NCI-H2196 (cell line): ENCODE data around the gene PSMD8.
"Not testable (repeated sequence)": the region's sequence is repeated elsewhere in the genome, so short reads cannot be mapped to it uniquely, and the experiment has no call there.

ENCODE experiments used
- DNase-seq: peaks from one replicate; lab custom pipeline; 2025; ENCODE audit not compliant: unreplicated experiment; lab: John Stamatoyannopoulos, UW

The PSMD8 gene

GRCh38 chr19:38410407-38410806, 36.0 kb downstream of the PSMD8 start:
- not testable (repeated sequence) for DNase-seq

GRCh38 chr19:38411041-38411712, 36.8 kb downstream of the PSMD8 start:
- DNase-seq = no peak

GRCh38 chr19:38411898-38412297, 37.5 kb downstream of the PSMD8 start:
- DNase-seq = not testable (repeated sequence)

- DNase-seq = no peak
Measured at GRCh38 chr19:38412491-38412890, 38.1 kb downstream of the PSMD8 start.

GRCh38 chr19:38412961-38413360, 38.6 kb downstream of the PSMD8 start:
- no peak for DNase-seq

- DNase-seq = no peak
Measured at GRCh38 chr19:38413416-38413815, 39.0 kb downstream of the PSMD8 start.

DNA sequence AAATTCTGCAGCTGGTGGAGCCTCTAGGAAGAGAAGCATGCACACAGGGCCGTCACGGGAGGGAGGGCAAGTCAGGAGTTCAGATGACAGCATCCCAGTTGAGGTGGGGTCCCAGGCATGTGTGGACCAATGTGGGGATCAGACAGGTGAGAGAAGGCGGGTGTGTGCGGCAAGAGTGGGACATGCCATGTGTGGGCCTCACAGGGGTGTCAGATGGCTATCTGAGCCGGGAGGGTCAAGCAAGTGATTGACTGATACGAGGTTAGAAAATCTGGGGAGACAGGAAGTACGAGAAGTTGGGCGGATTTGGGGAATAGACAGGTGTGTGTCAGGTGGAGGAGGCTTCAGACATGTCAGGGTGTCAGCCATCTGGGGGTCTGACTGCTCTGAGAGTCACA, 42.8 kb downstream of the PSMD8 start:
- DNase-seq = no peak

GRCh38 chr19:38417544-38418506, 43.5 kb downstream of the PSMD8 start:
- no peak for DNase-seq

DNA sequence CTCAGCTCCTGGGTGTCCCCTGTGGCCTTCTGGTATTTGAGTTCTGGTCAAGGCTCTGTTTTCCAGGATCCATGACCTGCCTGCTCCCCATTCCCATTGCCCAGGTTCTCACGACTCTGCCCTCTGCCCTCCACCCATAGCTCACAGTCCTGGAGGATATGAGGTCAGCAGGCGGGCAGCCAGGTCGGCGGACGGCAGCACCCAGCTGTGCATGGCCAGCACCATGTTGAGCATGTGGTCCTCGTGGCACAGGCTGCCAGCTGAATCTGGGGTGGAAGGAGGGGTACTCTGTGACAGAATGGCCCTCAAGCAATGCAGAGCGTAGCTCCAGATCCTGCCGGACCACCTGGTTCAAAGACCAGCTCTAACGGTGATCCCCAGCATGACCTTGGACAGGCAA, 46.6 kb downstream of the PSMD8 start:
- no peak for DNase-seq

DNA sequence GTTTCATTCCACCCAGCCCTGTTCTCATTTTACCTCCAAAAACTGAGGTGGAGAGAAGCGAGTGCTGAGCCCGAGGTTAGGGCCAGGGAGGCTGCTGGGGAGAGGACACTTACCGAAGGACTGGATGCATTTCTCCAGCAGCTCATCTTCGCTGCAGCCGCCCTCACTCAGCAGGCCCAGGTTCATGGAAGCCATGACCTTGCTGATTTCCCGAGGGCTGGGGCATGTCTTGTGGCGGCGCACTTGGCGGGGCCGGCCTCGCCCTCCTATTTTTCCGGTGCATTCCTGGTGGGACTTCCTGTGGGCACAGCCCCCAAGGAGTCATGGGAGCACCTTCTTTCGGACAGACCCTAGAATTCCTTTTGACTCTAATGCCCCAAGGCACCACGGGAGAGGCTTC, 47.5 kb downstream of the PSMD8 start:
- DNase-seq = no peak

GRCh38 chr19:38422438-38422837, 48.1 kb downstream of the PSMD8 start:
- no peak for DNase-seq

DNA sequence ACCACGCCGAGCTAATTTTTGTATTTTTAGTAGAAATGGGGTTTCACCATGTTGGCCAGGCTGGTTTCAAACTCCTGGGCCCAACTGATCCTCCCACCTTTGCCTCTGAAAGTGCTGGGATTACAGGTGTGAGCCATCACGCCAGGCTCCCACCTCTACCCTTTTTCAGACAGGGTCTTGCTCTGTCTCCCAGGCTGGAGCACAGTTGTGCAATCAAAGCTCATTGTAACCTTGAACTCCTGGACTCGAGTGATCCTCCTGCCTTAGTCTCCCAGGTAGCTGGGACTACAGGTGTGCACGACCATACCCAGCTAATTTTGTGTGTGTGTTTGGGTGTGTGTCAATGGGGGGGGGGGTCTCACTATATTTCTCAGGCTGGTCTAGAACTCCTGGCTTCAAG, 49.9 kb downstream of the PSMD8 start:
- DNase-seq = no peak

GRCh38 chr19:38425222-38425809, 50.9 kb downstream of the PSMD8 start:
- DNase-seq = no peak

DNA sequence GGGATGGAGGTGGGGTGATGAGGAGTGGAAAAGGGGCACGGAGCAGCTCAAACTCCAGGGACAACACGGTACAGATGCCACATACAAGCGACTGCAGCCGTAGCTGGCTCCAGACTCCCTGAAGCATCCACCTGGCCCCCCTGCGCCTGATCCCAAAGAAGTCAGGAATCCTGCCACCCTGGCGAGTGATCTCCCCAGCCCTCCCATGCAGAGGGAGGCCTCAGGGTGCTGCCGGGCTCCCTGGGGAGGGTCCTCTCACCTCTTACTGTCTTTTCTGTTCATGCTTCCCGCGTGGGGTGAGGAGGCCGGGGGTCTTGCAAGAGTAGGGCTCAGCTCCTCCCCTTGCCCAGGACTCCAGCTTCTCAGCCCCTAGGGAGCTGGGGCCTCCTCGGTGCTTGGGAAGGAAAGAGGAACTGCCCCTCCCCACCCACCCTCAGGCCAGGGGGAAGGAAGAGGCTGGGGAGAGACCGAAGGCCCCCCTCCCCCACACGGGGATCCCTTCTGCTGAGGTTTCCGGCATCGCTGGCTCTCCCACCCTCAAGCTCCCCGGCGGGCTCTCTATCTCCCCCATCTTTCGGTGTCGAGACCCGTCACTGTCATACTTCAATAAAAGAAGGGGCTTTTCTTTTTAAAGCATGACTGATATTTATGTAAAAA, 51.6 kb downstream of the PSMD8 start, which contains the start of gene RASGRP4:
RASGRP4 (minus strand) TSS at position 410 of the 657 bp plus-strand sequence; CDS start at position 282, 128 bp downstream.
- no peak for DNase-seq

DNA sequence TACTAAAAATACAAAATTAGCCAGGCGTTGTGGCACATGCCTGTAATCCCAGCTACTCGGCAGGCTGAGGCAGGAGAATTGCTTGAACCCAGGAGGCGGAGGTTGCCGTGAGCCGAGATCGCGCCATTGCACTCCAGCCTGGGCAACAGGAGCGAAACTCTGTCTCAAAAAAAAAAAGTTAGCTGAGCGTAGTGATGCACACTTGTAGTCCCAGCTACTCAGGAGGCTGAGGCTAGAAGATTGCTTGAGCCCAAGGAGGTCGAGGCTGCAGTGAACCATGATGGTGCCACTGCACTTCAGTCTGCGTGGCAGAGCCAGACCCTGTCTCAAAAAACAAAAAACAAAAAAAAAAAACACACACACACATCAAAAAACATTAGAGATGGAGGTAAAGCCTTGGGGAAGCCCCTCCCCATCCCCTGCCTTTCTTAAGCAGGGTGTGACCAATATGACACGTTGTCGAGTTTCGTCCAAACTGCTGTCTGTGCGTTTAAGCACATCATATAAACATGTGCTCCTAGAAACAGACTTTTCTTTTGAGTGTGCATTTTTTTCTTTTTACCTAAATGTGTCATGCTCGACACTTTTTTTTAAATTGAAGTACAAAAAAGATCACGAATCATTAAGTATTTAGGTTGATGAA, 52.8 kb downstream of the PSMD8 start:
- DNase-seq = not testable (repeated sequence)

- no peak for DNase-seq
Measured at GRCh38 chr19:38429055-38429810, 54.9 kb downstream of the PSMD8 start.

DNA sequence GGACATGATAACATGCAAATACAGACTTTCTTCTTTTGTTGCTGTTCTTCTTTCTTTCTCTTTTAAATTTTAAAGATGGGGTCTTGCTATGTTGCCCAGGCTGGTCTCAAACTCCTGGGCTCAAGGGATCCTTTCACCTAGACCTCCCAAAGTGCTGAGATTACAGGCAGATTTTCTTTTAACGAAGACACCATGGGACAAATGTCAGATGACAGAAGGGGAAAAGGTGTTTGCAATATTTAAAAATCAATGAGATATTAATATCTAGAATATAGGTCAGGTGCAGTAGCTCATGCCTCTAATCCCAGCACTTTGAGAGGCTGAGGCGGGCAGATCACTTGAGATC, 55.4 kb downstream of the PSMD8 start:
- no peak for DNase-seq

GRCh38 chr19:38430931-38431330, 56.6 kb downstream of the PSMD8 start:
- DNase-seq = no peak

- DNase-seq = peak; percentile 7
Measured at GRCh38 chr19:38433268-38433733, 58.9 kb downstream of the PSMD8 start, which contains the start of gene RYR1. RYR1 (plus strand) TSS chr19:38433691; CDS start chr19:38433830, 139 bp downstream.
